GM21576 (cell line): ENCODE results near the gene CD164L2.
"Not testable (repeated sequence)": the region's sequence is repeated elsewhere in the genome, so short reads cannot be mapped to it uniquely, and the experiment has no call there.

Source experiments
- ATAC-seq: cut with Tn5 transposase; IDR thresholded peaks from one replicate; pipeline ENCODE4 v1.9.1; 2021; ENCODE audit warnings: mild to moderate bottlenecking, moderate library complexity; ENCODE audit not compliant: unreplicated experiment

CD164L2 gene

GRCh38 chr1:27391511-27392095 lies 8.5 kb upstream of the CD164L2 start:
- no peak for ATAC-seq

- no peak for ATAC-seq
These were observed 5.3 kb upstream of the CD164L2 start for GRCh38 chr1:27388337-27389005.

- not testable (repeated sequence) for ATAC-seq
These were observed 1.7 kb upstream of the CD164L2 start for GRCh38 chr1:27384797-27385196.

GRCh38 chr1:27383661-27384060 lies 528 bp upstream of the CD164L2 start:
- ATAC-seq, result no peak

- no peak for ATAC-seq
These were observed 967 bp downstream of the CD164L2 start for GRCh38 chr1:27381969-27382762.

- no peak for ATAC-seq
These were observed 2.1 kb downstream of the CD164L2 start for GRCh38 chr1:27380766-27381733.

GRCh38 chr1:27380224-27380623 lies 2.9 kb downstream of the CD164L2 start:
- no peak for ATAC-seq

- no peak for ATAC-seq
These were observed 3.5 kb downstream of the CD164L2 start for GRCh38 chr1:27379564-27380122.

GRCh38 chr1:27377760-27378495 lies 5.2 kb downstream of the CD164L2 start:
- ATAC-seq, result no peak

- ATAC-seq, result no peak
These were observed 8.6 kb downstream of the CD164L2 start, which contains the start of gene FCN3 for GRCh38 chr1:27374362-27375086. TSS of gene FCN3 (minus strand) at chr1:27374824. CDS start at chr1:27374818, 6 bp downstream.

- no peak for ATAC-seq
These were observed 10.1 kb downstream of the CD164L2 start for GRCh38 chr1:27372808-27373690.

GRCh38 chr1:27372022-27372807 lies 10.9 kb downstream of the CD164L2 start:
- ATAC-seq, result no peak

- ATAC-seq, result no peak
These were observed 14.1 kb downstream of the CD164L2 start for GRCh38 chr1:27368869-27369582.

- ATAC-seq, result no peak
These were observed 15.9 kb downstream of the CD164L2 start for GRCh38 chr1:27367160-27367650.

- ATAC-seq, result peak; percentile 26
These were observed 16.5 kb downstream of the CD164L2 start, which contains the start of gene MAP3K6 for GRCh38 chr1:27366411-27367159. TSS of gene MAP3K6 (minus strand) at chr1:27366961. CDS start at chr1:27366597, 364 bp downstream.

- peak; percentile 26 for ATAC-seq
These were observed 17.1 kb downstream of the CD164L2 start for GRCh38 chr1:27366113-27366410.
